Measurements from ENCODE around the gene SLC45A1.

The SLC45A1 gene

DNA sequence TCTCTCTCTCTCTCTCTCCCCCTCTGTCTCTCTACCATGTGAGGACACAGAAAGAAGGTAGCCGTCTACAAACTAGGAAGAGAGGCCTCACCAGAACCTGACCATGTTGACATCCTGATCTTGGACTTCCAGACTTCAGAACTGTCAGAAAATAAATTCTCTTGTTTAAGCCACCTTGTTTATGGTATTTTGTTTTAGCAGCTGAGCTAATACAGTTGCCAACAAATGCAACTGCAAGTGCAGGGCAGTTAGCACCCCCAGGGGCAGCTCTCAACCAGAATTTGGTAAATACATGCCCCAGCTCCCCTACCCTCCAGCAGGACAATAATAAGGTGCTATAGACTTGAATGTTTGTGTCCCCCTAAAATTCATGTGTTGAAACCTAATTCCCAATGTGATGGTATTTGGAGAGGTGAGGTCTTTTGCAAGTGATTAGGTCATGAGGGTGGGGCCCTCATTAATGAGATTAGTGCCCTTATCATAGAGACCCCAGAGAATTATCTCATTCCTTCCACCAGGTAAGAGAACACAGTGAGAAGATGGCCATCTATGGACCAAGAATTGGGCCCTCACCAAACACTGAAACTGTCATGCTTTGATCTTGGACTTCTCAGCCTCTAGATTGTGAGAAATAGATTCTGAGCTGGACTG lies 6.7 kb upstream of the SLC45A1 start:
- no peak for DNase-seq (ENCODE audit: low read depth)

DNA sequence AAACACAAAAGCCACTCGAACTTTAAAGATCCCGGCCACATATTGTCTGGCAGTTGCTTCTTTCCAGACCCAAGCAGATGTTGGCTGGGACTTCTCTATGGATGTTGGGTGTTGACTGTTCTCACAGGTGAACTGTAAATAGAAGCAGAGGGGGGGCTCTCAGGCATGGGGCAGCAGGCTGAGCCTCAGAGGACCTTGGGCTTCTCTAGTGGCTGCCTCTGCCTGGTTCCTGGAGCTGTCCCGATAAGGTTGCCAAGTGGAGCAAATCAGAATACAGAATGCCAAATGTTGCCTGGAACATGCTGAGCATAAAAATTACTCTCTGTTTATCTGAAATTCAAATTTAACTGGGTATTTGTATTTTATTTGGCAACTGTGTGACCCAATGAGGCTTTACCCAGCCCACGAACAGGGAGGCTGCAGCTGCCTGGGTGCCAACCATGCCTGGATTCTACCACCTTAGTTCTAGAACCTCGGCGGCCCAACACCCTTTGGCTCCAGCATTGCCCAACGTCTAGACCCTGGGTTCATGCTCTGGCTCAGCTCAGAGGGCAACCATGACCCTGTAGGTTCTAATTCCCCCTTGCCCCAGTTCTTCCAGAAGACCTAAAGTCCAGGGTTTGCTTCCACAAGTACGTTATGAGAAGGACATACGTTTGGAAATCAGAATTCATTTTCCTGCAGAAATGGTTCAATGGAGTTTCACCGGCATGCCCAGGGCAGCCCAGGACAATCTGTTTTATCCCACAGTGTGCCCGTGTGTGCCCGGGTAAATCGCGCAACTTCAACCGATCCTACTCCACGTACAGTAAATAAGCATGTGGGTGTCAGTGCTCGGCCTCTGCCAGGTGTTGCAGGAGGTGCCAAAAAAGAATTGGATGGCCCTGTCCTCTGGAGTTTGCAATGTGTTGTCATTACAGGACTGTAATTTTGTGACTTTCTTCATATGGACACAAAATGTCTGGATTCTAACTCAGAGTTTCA lies 5.4 kb upstream of the SLC45A1 start:
- DNase-seq (ENCODE audit: low read depth): no peak

DNA sequence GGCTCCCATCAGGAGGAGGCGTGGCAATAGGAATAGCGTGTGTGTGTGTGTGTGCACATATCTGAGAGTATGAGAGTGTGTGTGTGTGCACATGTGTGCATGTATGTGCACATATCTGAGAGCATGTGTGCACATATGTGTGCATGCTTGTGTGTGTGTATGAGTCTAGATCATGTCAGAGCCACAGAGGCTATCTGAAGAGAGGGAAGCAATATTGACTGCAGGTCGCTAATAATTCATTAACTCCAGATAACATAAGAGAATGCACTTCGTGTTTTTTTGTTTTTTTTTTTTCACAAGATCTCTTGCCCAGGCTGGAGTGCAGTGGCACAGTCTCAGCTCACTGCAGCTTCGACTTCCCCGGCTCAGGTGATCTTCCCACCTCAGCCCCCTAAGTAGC lies 4.7 kb upstream of the SLC45A1 start:
- DNase-seq (ENCODE audit: low read depth): no peak

DNA sequence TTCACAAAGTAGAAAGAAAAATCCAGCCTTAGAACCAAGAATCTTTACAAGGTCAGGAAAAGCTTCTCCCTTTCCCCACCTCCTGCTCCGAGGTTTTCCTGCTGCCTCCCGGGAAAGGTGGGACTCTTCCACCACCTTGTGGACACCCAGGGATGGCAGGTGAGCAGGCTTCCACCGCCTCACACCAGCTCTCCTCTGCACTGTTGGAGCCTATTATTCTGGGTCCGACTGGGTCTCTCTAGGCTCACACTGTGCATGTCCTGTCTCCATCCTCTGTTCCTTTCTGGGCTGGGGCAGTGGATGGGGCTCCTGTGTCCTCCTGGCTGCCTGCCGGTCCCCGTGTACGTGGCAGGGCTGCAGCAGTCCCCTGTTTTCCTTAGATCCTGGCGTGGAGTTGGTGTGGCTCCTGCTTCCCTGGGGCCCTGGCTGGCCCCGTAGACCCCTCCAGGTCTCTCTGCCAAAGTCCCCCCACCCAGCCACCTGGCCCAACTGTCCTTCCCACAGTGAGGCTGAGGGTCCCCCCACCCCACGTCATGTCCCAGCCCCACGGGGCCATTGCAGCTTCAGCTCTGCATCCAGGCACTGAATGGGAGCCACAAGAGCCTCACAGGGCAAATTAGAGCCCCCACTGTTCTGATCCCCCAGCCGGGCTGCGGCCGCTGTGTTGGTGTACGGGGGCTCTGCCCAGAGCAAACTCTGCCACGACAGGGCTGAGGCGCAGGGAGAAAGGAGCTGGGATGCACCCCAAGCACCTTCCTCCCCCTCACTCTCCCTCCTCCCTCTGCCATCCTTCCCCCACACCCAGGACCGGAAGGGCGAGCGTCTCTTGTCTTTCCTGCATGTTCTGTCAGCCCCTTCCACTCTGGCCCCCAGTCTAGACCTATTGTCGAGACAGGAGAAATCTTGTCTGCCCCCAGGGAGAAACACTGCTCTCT lies 3.3 kb upstream of the SLC45A1 start:
- DNase-seq (ENCODE audit: low read depth): peak; percentile 56

DNA sequence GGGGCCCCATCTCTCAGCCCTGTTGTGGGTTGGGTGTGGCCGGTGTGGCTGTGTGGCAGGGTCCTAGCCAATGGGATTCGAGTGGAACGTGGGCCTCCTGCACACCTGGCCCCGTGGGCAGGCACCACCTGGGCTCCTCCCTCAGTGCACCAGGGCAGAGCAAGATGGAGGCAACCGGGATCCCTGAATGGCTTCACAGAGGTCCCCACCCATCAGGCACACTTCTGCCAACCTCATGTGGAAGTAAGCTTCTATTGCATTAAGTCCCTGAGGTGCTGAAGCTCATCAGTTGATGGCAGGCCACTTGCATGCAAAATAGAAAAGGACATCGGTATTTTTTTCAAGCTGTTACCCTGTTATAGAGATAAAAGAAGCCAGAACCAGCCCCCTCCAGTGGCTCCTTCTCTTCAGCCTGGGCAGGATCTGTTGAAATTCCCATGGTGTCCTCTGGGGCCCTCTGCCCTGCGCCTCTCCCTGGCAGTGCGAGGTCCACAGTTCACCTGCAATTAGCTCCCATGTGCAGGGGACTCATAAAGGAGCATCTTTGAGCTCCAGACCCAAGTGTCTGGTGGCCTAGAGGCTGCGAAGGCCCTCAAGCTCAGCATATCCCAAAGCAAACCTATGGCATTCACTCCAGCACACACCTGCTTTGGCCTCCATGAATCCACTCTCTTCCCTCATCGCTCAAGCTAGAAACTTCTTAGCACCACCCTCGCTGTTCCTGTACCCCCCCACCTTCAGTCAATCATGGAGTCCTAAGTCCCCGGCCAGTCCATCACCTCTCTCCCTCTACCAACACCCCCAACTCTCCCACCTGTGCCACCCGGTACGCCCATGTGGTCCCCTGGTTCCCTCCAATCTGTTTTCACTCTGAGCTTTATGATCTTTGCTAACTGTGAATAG lies 2.1 kb upstream of the SLC45A1 start:
- no peak for DNase-seq (ENCODE audit: low read depth)

DNA sequence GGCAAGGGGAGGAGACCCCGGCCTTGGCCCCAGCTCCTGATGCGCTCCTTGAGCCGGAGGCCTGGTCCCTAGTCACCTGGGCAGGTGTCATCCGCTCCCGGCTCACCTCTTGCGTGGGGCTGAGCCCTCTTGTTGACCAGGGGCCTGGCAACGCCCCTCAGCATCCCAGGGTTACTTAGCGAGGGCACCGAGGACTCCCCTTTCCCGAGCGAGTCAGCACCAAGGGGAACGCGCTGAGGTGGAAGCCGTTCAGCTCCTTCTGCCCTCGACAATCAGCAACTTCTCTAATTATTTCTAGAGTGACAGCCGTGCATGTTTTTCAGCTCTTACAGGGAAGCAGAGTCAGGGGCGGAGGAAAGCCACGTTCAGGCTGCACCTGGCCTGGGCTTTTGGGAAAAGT lies 522 bp downstream of the SLC45A1 start:
- DNase-seq (ENCODE audit: low read depth): no peak

DNA sequence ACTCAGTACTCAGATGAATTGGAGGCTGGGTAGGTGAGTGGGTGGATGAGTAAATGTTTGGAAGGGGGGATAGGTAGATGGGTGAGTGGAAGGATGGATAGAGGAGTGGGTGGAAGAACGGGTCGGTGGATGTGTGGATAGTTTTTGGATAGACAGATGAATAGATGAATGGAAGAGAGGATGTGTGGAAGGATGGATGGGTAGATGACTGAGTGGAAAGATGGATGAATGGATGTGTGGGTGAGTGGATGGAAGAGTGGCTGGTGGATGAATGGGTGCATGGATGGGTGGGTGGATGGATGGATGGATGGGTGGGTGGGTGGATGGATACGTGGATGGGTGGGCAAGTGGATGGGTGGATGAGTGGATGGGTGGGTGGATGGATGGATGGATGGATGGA lies 3.7 kb downstream of the SLC45A1 start:
- DNase-seq (ENCODE audit: low read depth): no peak

DNA sequence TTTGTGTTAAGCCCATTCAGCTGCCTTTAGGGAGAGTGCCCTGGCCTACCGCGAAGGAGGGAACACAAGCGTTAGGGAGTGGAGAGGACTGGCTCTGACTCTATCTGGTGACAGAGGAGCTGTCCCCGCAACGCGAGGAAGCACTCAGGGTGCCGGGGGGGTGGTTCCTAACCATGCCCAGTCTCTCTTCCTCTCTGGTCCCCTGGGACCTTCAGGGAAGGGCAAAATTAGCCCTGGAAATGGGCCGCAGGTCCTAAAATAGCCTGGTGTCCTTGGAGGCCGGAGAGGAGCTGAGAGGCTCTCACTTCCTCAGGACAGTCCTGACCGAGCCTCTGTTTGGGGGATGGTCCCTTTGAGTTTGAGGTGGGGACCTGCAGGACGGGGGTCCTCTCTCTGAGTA lies 5.8 kb downstream of the SLC45A1 start:
- DNase-seq (ENCODE audit: low read depth): no peak

DNA sequence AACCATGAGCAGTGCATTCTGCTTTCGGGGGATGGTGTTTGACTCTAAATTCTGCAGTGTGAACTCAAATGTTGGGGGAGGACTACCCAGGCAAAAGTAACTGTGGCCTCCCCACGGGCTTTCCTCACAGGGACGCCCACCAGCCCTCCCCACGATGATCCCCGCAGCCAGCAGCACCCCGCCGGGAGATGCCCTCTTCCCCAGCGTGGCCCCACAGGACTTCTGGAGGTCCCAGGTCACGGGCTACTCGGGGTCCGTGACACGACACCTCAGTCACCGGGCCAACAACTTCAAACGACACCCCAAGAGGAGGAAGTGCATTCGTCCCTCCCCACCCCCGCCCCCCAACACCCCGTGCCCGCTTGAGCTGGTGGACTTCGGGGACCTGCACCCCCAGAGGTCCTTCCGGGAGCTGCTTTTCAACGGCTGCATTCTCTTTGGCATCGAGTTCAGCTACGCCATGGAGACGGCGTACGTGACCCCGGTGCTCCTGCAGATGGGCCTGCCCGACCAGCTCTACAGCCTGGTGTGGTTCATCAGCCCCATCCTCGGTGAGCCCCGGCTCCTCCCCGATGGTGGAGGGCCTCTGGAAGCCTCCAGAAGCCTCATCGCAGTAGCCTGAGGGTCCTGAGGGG lies 6.4 kb downstream of the SLC45A1 start:
- no peak for DNase-seq (ENCODE audit: low read depth)

DNA sequence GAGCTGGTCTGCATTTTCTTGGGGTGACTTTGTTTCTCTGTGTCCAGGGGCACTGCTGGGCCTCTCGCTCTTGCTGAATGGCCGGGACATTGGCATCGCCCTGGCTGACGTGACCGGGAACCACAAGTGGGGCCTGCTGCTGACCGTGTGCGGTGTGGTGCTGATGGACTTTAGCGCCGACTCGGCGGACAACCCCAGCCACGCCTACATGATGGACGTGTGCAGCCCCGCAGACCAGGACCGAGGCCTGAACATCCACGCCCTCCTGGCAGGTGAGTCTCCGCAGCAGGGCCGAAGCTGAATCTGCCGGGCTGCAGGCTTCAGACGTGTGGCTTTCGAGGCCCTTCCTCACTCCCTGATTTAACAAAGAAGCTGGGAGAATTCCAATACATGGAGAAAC lies 7.9 kb downstream of the SLC45A1 start:
- DNase-seq (ENCODE audit: low read depth): no peak

DNA sequence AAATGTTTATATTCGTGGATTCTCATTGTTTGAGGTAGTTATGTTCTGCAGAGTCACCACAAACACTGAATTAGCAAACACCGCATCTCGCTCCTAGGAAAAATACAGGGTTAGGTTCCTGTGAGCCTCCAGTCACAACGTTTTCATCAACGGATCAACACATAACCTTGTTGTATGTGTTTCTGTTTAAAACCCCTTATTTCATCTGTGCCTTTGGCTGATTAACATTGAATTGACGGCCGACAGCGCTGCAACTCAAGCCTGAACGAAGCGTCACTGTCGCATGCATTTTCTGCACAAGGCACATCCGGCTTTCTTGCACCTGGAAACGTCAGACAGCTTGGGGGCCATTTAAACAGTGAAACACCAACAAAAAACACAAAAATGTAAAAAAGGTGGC lies 8.4 kb downstream of the SLC45A1 start:
- DNase-seq (ENCODE audit: low read depth): no peak

DNA sequence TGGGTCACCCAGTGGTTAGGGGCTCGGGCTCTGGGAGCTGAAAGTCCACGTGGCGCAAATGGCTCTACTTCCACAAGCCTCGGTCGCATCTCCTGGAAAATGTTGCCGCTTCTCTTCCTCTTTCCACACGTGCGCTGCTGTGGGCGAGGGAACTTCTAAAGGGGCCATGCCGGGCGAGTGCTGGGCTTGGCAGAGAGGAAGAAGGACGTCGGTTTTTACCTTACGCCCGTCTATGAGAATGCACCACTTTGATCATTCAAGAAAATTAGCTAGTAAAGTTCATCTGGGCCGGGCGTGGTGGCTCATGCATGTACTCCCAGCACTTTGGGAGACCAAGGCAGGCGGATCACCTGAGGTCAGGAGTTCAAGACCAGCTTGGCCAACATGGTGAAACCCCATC lies 10.4 kb downstream of the SLC45A1 start:
- DNase-seq (ENCODE audit: low read depth): no peak

DNA sequence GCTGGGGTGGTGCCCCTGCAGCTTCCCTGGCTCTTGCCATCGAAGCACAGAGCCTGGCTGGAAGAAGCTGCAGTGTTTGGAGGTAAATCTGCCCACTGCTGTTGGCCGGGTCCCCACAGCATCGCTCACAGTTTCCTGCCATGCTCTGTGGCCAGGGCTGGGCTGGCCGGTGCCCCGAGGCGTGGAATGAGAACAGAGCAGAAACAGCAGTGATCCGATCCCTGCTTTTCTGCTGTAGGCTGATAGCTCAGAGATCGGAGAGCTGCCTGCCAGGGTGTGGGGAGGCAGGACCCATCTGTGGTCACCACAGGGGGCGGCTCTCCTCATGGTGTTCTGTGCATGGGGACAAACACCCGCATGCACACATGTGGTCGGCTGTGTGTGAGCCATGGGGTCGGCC lies 11.5 kb downstream of the SLC45A1 start:
- DNase-seq (ENCODE audit: low read depth): no peak

DNA sequence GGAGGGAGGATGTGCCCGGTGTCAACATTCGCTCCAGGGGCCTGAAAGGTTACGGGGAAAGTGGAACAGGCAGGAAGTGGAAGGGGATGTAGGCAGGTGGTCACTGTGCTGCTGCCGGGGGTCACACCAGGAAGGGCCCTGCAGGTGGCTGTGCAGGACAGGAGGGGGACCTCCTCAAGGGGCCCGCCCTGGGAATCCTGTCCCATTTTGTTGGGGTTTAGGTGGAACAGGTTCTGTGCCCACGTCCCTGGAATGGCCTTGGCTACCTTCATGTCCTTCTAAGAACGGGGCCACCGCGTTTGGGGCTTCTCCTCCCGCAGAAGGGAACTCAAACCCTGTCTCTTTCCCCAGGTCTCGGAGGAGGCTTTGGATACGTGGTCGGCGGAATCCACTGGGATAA lies 11.9 kb downstream of the SLC45A1 start:
- no peak for DNase-seq (ENCODE audit: low read depth)

DNA sequence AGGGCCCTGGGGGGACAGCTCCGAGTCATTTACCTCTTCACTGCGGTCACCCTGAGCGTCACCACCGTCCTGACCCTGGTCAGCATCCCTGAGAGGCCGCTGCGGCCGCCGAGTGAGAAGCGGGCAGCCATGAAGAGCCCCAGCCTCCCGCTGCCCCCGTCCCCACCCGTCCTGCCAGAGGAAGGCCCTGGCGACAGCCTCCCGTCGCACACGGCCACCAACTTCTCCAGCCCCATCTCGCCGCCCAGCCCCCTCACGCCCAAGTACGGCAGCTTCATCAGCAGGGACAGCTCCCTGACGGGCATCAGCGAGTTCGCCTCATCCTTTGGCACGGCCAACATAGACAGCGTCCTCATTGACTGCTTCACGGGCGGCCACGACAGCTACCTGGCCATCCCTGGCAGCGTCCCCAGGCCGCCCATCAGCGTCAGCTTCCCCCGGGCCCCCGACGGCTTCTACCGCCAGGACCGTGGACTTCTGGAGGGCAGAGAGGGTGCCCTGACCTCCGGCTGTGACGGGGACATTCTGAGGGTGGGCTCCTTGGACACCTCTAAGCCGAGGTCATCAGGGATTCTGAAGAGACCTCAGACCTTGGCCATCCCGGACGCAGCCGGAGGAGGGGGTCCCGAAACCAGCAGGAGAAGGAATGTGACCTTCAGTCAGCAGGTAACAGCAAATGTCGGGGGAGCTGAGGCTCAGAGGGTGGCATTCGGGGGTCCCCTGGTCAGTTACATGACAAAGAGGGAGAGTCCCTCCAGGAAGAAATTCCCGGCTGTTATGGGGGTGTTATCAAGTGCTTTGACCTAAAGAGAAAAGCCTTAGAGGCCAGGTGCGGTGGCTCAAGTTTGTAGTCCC lies 12.6 kb downstream of the SLC45A1 start:
- no peak for DNase-seq (ENCODE audit: low read depth)

DNA sequence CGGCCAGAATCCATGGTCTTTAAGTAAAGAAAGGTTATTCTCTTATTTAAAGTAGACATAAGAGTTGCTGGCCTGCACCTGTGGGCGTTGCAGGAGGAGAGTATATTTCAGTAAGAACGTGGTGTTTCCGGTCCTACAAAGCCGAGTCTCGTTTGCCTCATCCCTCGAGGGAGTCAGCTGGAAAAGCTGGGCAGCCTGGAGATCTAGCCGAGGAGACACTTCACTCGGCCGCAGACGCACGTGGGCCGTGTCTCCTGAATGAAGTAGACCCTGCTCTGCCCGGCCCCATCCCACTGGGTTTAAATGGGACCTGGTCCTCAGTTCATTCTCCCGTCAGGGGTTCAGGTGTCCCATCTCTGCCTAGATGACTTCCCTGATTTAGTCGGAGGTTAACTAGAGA lies 14.9 kb downstream of the SLC45A1 start:
- no peak for DNase-seq (ENCODE audit: low read depth)

DNA sequence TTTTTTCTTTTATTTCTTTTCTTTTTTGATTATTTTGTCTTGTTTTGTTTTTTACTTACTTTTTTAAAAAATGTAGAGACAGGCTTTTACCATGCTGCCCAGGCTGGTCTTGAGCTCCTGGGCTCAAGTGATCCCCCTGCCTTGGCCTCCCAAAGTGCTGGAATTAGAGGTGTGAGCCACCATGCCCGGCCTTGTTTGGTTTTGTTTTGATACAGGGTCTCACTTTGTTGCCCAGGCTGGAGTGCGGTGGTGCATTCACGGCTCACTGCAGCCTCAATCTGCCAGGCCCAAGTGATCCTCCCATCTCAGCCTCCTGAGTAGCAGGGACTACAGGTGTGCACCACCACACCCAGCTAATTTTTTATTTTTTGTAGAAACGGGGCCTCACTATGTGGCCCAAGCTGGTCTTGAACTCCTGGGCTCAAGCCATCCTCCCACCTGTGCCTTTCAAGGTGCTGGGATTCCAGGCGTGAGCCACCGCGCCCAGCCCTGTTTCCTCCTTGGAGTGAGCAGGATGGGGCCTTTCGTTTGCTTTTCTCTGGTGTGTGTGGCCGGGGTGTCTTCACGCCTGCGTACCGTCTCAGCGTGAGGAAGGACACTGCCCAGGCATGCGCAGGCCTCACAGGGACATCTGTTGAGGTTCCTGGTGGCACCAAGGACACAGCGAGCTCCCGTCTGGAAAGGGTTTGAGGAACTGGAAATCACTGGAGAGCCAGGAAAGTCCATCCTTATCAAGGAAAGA lies 15.5 kb downstream of the SLC45A1 start:
- no peak for DNase-seq (ENCODE audit: low read depth)

DNA sequence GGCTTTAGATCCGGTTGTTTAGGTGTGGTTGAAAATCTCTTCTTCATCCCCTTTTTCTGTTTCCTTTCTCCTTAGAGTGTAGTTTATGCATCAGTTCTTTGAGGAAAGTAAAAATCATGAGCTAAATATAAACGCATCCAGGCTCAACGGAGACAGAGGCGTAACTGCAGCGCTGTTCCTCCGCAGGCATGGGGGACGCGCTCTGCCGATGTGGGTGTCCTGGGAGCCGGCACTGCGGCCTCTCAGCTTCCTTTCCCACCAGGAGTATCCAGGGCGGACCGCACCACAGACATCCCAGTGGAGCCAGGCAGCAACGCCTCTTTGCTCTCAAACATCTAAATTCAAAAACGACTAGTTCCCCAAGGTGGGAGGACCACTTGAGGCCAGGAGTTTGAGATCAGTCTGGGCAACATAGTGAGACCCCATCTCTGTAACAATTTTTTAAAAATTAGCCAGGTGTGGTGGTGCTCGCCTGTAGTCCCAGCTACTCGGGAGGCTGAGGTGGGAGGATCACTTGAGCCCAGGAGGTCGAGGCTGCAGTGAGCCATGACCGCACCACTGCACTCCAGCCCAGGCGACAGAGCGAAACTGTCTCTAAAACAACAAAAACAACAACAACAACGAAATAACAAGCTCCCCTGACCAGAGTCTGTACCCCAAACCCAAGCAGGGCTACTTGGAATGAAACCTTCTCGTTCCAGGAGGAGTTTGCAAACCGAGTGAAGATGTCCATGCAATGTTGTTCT lies 16.4 kb downstream of the SLC45A1 start:
- DNase-seq (ENCODE audit: low read depth): no peak

Data from fibroblast of gingiva (primary cell).